Measurements from ENCODE around the gene STOML3.

The STOML3 gene

GRCh38 chr13:38933786-38934185 is 56.8 kb downstream of the STOML3 start:
- H3K9me3 ChIP-seq (ENCODE audit: insufficient read depth, low read length) = no peaks in the 10 kb centered on the region
- TF ChIP-seq CTCF (IDR thresholded peaks at IDR 0.05; ENCODE audit: low read depth, low read length) (no peak), EZH2phosphoT487 (IDR thresholded peaks at IDR 0.05; ENCODE audit: low read depth) (no peak)
- no peaks in the 10 kb centered on the region for H3K79me2 ChIP-seq (ENCODE audit: low read length)
- no peak overlapping the region for H3K9ac ChIP-seq (ENCODE audit: low read length)
- no peak overlapping the region for H2AFZ ChIP-seq (ENCODE audit: low read depth, low read length)
- no peak overlapping the region for H3K27ac ChIP-seq (ENCODE audit: low read length)
- no peaks in the 10 kb centered on the region for H3K36me3 ChIP-seq (replicated peaks; ENCODE audit: low read depth, low read length)
- 0 out of 2 replicates have a peak, but pooled peaks cover 6% of the 10 kb centered on the region for H3K27me3 ChIP-seq (ENCODE audit: low read depth, low read length)
- no peaks in the 10 kb centered on the region for H4K20me1 ChIP-seq (ENCODE audit: insufficient read depth, low read length)
- H3K4me3 ChIP-seq (ENCODE audit: low read length) = no peak overlapping the region
- no peaks in the 10 kb centered on the region for H3K4me1 ChIP-seq (ENCODE audit: low read length)
- no peak overlapping the region for H3K4me2 ChIP-seq (ENCODE audit: low read length)

- Histone ChIP-seq H2AFZ (ENCODE audit: low read depth, low read length) (no peak overlapping the region), H3K79me2 (ENCODE audit: low read length) (no peaks in the 10 kb centered on the region), H3K9ac (ENCODE audit: low read length) (no peak overlapping the region), H3K4me3 (ENCODE audit: low read length) (no peak overlapping the region), H3K9me3 (ENCODE audit: insufficient read depth, low read length) (no peaks in the 10 kb centered on the region), H3K4me1 (ENCODE audit: low read length) (no peaks in the 10 kb centered on the region), H4K20me1 (ENCODE audit: insufficient read depth, low read length) (no peaks in the 10 kb centered on the region), H3K4me2 (ENCODE audit: low read length) (no peak overlapping the region), H3K36me3 (replicated peaks; ENCODE audit: low read depth, low read length) (no peaks in the 10 kb centered on the region), H3K27me3 (ENCODE audit: low read depth, low read length) (peaks cover 17% of the 10 kb centered on the region), H3K27ac (ENCODE audit: low read length) (no peak overlapping the region)
- no peak for TF ChIP-seq EZH2phosphoT487 (IDR thresholded peaks at IDR 0.05; ENCODE audit: low read depth)
- no peak for TF ChIP-seq CTCF (IDR thresholded peaks at IDR 0.05; ENCODE audit: low read depth, low read length)
Measured at GRCh38 chr13:38922170-38922569, 68.5 kb downstream of the STOML3 start.

- H4K20me1 ChIP-seq (ENCODE audit: insufficient read depth, low read length) = no peaks in the 10 kb centered on the region
- H3K9me3 ChIP-seq (ENCODE audit: insufficient read depth, low read length) = no peaks in the 10 kb centered on the region
- H3K4me2 ChIP-seq (ENCODE audit: low read length) = no peak overlapping the region
- no peaks in the 10 kb centered on the region for H3K4me1 ChIP-seq (ENCODE audit: low read length)
- H3K79me2 ChIP-seq (ENCODE audit: low read length) = no peaks in the 10 kb centered on the region
- H3K4me3 ChIP-seq (ENCODE audit: low read length) = no peak overlapping the region
- peaks cover 7% of the 10 kb centered on the region; the same call in 1 of the 2 replicates for H3K27me3 ChIP-seq (ENCODE audit: low read depth, low read length)
- TF ChIP-seq EZH2phosphoT487 (IDR thresholded peaks at IDR 0.05; ENCODE audit: low read depth) = no peak
- H2AFZ ChIP-seq (ENCODE audit: low read depth, low read length) = no peak overlapping the region
- no peaks in the 10 kb centered on the region for H3K36me3 ChIP-seq (replicated peaks; ENCODE audit: low read depth, low read length)
- H3K27ac ChIP-seq (ENCODE audit: low read length) = no peak overlapping the region
- no peak overlapping the region for H3K9ac ChIP-seq (ENCODE audit: low read length)
Measured at GRCh38 chr13:38921081-38921480, 69.5 kb downstream of the STOML3 start.
